ENCODE data around the gene FYCO1. TPM values are rescaled to one million over a fixed set of nuclear protein-coding genes. Genes with fewer than 3 reads are reported as not detected.

The FYCO1 gene
- polyA plus RNA-seq, 1 donor: 17.5 TPM

DNA sequence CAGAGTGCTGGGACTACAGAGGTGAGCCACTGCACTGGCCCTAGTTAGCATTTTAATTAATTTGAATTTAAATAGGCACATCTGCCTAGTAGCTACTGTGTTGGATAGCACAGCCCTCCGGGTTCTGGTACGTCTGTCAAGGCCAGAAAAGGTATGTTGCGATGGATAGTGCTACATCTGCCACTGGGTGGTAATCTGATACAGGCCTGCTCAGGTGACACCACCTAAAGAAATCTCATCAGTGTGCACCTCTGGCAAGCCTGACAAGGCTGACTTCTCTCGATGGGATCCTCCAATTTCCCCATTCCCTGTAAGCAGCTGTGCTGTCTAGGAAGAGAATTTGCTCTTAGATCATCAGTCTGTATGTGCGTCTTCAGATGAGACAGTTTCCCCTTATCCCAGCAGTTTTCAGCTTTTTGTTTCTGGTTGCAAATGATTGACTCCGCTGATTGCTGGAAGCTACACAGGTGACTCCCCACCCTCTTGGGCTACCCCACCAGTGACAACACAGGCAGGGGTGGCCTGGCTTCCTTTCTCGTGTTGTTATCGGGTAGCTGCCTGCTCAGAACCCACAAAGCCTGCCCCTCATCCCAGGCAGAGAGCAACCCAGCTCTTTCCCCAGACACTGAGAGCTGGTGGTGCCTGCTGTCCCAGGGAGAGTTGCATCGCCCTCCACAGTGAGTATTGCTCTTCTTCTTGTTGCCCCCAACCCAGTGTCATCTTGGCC lies 109.5 kb downstream of the FYCO1 start, which contains the start of gene CCR9:
TSS of gene CCR9 (plus strand) at position 565 of the 727 bp plus-strand sequence. CDS start 8,391 bp downstream, outside the sequence.
- DNase-seq: no peak

DNA sequence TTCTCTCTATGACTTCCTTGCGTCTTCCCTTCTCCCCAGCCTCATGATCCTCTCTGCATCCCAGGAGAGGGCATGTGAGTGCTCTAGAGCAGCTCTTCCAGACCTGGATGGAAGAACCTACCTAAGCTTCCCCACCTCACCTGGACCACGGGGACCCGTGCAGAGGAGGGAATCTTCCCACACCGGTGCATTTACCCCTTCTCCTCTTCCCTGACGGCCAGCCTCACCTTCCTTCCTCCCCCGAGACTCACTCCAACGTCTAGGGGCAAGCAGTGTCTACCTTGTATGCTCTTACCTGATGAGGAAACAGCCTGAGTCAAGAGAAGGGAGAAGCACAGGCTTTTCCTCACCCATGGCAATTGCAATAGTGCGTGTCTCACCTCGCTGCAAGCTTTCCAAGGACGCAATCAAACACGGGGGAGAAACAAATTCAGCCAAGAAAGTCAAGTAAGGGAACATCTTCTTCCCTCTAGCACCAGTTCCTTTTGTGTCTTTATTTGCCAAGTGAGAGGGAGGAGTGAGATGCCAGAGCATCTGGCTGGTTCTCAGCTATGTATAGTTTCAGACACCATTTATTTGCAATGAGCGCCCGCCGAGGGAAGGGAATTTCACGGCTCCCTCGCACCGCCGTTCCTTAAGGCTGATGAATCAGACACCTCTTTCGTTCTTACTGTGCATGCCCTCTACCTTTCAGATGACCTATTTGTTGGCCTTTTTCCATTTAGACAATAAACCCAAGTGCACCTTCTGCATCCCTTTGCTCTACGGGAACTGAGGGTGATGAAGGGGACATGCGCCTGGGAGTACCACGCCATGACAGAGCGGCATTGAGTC lies 111.0 kb downstream of the FYCO1 start:
- no peak for DNase-seq

DNA sequence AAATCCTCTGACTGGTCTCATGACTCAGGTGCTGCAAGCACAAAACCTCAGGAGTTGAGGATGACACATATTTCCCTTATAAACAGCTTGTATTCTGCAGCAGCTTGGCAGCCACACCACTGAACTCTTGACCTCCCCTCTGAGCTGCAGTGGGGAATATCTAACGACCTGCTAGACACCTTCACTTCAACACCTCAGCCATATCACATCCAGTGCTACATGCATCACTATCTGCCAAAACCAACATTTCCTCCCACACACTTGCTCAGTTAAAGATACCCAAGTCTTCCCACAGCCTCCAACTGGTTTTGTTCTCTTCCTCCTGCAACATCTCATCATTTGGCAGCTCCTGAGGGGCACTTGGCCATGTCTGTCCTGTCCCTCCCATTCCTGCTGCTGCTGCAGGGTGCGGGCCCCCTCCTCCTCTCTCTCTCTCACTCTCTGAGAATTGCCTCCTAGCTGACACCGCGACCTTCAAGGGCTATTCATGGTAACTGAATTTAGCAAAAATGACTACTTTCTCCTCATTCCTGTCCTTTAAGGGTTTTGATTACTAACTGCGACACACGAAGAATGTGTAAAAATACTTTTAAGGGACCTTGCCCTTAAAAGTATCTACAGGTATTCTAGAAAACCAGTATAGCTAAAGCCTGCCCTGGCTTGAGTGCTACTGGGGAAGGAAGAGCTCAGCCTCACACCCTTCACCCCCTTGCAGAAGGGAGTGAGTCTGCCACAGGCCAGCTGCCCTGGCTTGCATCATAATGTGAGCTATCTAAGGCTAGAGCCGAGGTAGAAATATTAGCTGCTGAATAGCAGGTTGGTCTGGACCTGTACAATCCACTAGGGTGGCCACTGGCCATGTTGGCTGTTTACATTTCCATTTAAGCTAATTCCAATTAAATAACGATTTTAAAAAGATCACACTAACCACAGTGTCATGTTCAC lies 114.3 kb downstream of the FYCO1 start:
- DNase-seq: no peak

DNA sequence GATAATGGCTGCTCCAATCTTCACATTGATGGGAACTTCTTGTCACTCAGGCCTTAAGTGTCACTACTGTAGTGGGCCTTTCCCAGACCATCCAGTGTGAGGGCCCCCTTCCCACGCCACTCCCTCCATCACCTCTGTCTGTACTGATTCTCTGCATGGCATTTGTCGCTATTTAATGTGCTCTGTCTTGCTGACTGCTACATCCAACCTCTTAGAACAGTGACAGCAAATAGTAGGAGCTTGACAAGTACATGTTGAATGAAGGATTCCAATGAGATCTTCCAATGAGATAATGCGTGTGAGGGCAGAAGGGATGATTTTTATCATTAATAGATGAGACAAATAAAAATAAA lies 114.9 kb downstream of the FYCO1 start:
- no peak for DNase-seq

DNA sequence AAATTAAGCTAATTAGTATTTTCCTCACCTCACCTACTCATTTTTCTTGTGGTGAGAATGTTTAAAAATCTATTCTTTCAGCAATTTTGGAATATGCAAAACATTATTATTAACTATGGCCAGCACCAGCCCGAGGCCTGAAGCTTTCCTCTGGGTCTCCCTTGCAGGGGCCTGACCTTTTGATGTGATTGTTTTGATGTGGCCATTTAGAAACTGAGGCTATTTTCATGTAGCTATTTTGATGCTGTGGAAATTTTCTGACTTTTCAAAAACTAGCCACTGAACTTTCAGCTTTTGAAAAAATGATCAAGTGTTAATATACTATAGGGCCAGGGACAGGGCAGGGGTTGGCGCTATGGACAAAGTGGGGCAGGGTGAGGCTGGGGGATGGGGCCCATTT lies 117.5 kb downstream of the FYCO1 start:
- DNase-seq: no peak

DNA sequence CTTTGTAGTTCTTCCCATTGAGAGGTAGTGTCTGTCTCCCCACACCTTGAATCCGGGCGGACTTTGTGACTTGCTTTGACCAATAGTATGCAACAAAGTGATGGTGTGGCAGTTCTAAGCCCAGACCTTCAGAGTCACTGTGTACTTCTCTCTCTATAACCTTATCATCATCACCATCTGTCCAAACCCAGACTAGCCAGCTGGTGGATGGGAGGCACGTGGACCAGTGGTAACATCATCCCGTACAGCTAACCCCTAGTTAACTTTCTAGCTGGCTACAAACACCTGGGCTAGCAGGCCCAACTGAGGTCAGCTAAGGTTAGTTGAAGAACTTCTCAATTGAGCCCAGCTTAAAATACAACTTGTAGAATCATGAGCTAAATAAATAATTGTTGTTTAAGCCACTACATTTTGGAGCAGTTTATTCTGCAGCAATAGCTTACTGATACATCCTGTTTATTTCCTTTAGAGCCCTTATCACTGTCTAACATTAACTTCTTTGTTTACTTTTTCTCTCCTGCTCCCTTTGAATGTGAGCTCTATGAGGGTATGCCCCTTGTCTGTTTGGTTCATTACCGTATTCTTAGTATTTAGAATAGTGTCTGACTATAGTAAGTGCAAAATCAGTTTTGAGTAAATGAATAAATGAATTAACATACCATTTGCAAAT lies 120.8 kb downstream of the FYCO1 start:
- no peak for DNase-seq

DNA sequence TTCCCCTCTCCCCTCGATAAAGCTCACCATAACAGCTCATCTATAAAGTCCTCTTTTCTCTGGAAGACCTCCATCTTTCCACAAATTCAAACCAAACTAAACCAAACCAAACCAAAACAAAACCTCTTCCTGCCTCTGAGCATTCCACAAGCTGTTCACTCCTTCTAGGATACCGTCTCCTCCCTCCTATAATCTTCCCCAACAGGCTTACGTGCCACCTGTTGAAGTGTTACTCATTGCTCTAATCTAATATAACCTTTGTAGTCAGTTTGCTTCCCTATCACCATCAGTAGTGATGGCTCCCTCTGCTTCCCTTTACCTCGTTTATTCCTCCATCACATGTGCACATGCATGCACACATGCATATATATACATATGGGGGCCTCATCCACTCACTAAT lies 122.0 kb downstream of the FYCO1 start:
- DNase-seq: no peak

DNA sequence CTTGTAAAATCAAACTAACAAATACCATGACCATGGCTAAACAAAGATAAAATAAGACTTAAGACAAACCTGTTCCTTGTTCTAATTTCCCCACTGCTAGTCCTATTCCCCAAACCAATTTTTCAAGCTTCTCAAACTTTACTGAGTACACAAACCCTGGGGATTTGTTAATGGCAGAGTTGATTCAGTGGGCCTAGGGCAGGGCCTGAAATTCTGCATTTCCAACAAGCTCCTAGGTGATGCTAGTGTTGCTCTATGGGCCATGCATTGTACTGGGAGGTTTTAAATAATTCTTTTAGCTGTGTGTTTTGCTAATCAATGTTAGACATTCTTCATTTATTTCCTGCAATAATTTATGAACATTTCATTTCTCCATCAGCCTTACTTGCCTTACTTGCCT lies 122.6 kb downstream of the FYCO1 start:
- DNase-seq: no peak

DNA sequence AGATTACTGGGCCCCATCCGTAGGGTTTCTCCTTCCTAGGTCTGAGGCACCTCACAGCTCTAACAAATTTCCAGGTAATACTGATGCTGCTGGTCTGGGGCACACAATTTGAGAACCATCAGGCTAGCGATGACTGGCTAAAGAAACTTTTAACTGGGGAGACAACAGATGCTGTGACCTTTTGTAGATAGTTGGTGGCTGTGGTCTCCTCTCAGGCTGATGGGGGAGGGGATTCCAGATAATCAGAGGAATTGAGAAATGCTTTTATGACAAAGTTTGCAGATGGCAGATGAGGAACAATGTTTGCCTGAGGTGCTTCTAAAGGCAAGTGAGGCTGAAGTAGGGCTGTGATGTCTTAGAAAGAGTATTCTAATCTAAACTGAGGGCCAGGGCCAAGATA lies 123.1 kb downstream of the FYCO1 start:
- no peak for DNase-seq

DNA sequence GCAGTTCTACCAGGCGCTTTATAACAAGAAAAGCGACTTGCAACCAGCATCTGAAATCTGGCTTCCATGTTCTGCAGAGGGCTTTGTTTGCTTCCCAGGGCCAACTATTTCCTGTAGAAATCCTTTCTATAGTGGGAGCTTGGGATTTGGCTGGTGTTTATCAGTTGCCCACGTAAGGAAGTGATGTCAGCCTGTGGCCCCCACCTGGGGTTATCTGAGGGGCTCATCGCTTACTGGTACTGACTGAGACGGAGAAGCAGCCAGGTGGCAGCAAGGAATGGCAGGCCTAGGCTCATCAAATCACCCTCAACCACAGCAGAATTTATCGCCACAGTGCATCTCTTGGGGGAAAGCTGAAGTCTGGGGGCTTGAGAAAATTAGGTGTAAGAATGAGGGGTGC lies 123.8 kb downstream of the FYCO1 start:
- no peak for DNase-seq

DNA sequence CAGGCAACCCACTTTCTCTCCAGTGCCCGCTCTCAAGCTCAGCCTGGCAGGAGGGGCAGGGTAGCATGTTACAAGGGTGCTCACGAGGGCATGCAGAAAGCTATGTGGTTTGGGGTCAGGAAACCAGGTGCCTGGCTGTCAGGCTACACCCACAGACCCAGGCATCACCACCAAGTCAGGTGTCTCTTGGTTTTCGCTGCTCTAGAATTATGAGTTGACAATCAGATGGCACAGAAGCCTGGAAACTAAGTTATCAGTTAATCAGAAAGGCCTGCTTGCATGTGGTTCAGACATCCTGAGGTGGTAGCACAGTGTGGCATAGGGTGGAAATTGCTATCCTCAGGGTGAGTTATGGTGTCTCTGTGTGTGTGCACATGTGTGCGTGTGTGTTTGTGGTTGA lies 125.5 kb downstream of the FYCO1 start:
- DNase-seq: no peak

DNA sequence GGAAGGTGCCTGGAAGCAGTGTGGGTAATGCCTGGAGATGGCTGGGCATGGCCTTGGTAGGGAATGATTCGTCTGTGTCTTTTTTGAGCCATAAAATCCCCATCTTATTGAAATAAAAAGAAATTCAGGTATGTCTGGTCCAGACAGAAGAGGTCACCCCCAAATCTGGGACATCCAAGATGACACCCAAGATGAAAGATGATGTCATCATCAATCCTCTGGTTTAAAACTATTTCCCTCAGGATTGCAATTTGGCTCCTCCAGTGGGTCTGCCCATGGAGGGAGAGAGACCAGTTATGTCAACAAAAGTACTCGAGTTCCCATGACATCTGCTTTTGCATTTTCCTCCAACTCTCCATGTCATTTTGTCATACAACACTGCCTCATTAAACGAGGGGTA lies 126.0 kb downstream of the FYCO1 start:
- DNase-seq: no peak

DNA sequence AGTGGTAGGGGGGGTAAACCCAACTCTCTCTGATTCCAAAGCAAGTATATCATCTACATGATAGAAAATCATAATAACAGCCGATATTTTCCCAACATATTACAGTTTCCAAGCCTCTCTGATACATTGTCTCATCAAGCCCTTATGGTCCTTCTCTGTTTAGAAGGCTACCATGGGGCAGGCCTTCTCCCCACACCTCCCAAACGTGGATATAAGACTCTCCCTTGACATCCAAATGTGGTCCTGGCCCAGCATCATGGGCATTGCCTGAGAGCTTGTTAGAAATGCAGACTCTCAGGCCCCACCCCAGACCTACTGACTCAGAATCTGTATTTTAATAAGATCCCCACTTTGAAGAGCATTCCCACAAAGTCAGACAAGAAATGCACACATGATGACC lies 127.0 kb downstream of the FYCO1 start:
- no peak for DNase-seq

DNA sequence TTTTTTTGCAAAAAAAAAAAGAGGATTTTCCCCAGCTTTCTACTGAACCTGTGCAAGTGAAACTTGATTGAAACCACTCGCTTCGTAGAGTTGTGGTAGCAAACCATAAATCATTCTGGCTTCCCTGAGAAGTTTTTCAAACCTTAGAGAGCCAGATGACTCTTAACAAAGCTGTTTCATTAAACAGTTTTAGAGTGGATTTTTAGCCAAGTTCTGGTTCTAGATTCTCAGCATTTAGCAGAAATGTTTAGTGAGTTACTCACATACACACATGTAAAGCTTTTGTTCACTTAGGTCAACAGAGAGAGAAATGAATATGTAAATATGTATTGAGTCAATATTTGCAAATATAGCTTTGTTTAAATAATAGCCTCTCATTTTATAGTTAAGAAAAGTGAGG lies 127.4 kb downstream of the FYCO1 start:
- DNase-seq: no peak

Other genes with a start within 250 kb of the FYCO1 start
- 0.37 TPM for gene SLC6A20, start 199.3 kb downstream of the FYCO1 start, polyA plus RNA-seq (ENCODE audit: insufficient read length)
- gene LZTFL1, start 153.7 kb downstream of the FYCO1 start, polyA plus RNA-seq (ENCODE audit: insufficient read length): 69.8 TPM
- gene CCR9, start 109.3 kb downstream of the FYCO1 start, polyA plus RNA-seq (ENCODE audit: insufficient read length): 0.05 TPM
- gene CXCR6, start 52.4 kb downstream of the FYCO1 start, polyA plus RNA-seq (ENCODE audit: insufficient read length): 0.63 TPM
- 0.15 TPM for gene XCR1, start 31.7 kb upstream of the FYCO1 start, polyA plus RNA-seq (ENCODE audit: insufficient read length)
- 2.0 TPM for gene CCR1, start 212.5 kb upstream of the FYCO1 start, polyA plus RNA-seq (ENCODE audit: insufficient read length)
- gene CCR3, start 246.6 kb upstream of the FYCO1 start, polyA plus RNA-seq (ENCODE audit: insufficient read length): not detected